ENCODE data around the gene PIEZO1.

PIEZO1 gene

GRCh38 chr16:88731699-88732098, 53.3 kb downstream of the PIEZO1 start:
- no peak for FAIRE-seq

- no peak for FAIRE-seq
Observed at GRCh38 chr16:88730632-88731607, 54.1 kb downstream of the PIEZO1 start.

- no peak for FAIRE-seq
Observed at GRCh38 chr16:88727871-88728270, 57.1 kb downstream of the PIEZO1 start.

- no peak for FAIRE-seq
Observed at GRCh38 chr16:88726981-88727380, 58.0 kb downstream of the PIEZO1 start.

- FAIRE-seq = no peak
Observed at GRCh38 chr16:88726408-88726749, 58.6 kb downstream of the PIEZO1 start.

GRCh38 chr16:88725609-88726407, 59.2 kb downstream of the PIEZO1 start:
- no peak for FAIRE-seq

- FAIRE-seq = no peak
Observed at GRCh38 chr16:88724855-88725555, 60.0 kb downstream of the PIEZO1 start.

GRCh38 chr16:88723911-88724310, 61.1 kb downstream of the PIEZO1 start:
- FAIRE-seq = no peak

- FAIRE-seq = no peak
Observed at GRCh38 chr16:88723507-88723887, 61.5 kb downstream of the PIEZO1 start.

GRCh38 chr16:88722784-88723506, 62.1 kb downstream of the PIEZO1 start:
- FAIRE-seq = no peak

GRCh38 chr16:88721815-88722755, 62.9 kb downstream of the PIEZO1 start:
- FAIRE-seq = no peak

- FAIRE-seq = no peak
Observed at GRCh38 chr16:88721236-88721635, 63.8 kb downstream of the PIEZO1 start.

GRCh38 chr16:88720396-88720970, 64.5 kb downstream of the PIEZO1 start:
- no peak for FAIRE-seq

- FAIRE-seq = no peak
Observed at GRCh38 chr16:88719933-88720296, 65.1 kb downstream of the PIEZO1 start.

GRCh38 chr16:88719267-88719932, 65.6 kb downstream of the PIEZO1 start:
- FAIRE-seq = no peak

- no peak for FAIRE-seq
Observed at GRCh38 chr16:88718178-88718577, 66.8 kb downstream of the PIEZO1 start.

GRCh38 chr16:88716601-88717001, 68.4 kb downstream of the PIEZO1 start:
- no peak for FAIRE-seq

- no peak for FAIRE-seq
Observed at GRCh38 chr16:88716201-88716600, 68.8 kb downstream of the PIEZO1 start.

- no peak for FAIRE-seq
Observed at GRCh38 chr16:88715312-88716190, 69.5 kb downstream of the PIEZO1 start.

All from G401.6 (cell line).